A673 (cell line): Measurements from ENCODE around the gene SRGAP2B.
"Not testable (repeated sequence)": the region's sequence is repeated elsewhere in the genome, so short reads cannot be mapped to it uniquely, and the experiment has no call there.

ENCODE experiments used
- EZH2 ChIP-seq: fragments of 200-600 bp; sonication (generic); IDR thresholded peaks from 2 replicates; pipeline ENCODE4 v1.6.1; 2017; ENCODE audit warnings: borderline replicate concordance, low read depth, mild to moderate bottlenecking, mixed read lengths, antibody characterized with exemption, low read length; ENCODE audit not compliant: poor library complexity, severe bottlenecking
- TF ChIP-seq, protein P1 (sequence below): fragments of 300-800, 200-600 bp; sonication (generic); conservative IDR thresholded peaks from 2 replicates; pipeline ENCODE4 v1.5.1; 2017; ENCODE audit warnings: low read depth, mild to moderate bottlenecking, antibody characterized with exemption, low read length, moderate library complexity, mixed read lengths

DNA sequence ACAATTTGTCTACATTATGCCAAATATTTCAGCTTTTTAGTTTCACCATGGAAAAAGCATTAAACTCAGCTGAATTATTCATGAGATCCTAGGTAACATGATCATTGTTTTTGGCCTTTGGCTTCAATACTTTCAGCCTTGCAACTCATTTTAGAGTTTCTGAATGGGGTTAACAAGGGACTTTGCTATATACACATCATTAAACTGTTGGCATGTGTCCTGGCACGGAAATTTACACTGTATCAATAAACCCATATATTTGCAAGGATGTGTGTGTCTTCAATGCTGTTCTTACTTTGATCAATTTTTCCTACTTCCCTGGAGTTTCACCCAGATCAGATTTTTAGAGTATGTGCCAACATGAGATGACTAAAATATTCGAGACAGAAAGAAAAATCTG lies 61.6 kb downstream of the SRGAP2B start:
- TF ChIP-seq, protein P1, sequence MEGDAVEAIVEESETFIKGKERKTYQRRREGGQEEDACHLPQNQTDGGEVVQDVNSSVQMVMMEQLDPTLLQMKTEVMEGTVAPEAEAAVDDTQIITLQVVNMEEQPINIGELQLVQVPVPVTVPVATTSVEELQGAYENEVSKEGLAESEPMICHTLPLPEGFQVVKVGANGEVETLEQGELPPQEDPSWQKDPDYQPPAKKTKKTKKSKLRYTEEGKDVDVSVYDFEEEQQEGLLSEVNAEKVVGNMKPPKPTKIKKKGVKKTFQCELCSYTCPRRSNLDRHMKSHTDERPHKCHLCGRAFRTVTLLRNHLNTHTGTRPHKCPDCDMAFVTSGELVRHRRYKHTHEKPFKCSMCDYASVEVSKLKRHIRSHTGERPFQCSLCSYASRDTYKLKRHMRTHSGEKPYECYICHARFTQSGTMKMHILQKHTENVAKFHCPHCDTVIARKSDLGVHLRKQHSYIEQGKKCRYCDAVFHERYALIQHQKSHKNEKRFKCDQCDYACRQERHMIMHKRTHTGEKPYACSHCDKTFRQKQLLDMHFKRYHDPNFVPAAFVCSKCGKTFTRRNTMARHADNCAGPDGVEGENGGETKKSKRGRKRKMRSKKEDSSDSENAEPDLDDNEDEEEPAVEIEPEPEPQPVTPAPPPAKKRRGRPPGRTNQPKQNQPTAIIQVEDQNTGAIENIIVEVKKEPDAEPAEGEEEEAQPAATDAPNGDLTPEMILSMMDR, result not testable (repeated sequence)
- not testable (repeated sequence) for TF ChIP-seq EZH2
